Activated CD4-positive, CD25-positive, alpha-beta regulatory T cell treated with anti-CD3 and anti-CD28 coated beads, Interleukin-2, amount 50 U/mL, for 16 hours (primary cell): Measurements from ENCODE around the gene ARID3A.
A peak's percentile ranks its signal among the peaks of the same experiment; 100 is the strongest.
"Not testable (repeated sequence)": the region's sequence is repeated elsewhere in the genome, so short reads cannot be mapped to it uniquely, and the experiment has no call there.

ENCODE experiments used
- DNase-seq: peaks from one replicate; pipeline ENCODE4 v3.0.0-alpha.2; 2020; ENCODE audit warnings: low read depth, low spot score

ARID3A gene, protein sequence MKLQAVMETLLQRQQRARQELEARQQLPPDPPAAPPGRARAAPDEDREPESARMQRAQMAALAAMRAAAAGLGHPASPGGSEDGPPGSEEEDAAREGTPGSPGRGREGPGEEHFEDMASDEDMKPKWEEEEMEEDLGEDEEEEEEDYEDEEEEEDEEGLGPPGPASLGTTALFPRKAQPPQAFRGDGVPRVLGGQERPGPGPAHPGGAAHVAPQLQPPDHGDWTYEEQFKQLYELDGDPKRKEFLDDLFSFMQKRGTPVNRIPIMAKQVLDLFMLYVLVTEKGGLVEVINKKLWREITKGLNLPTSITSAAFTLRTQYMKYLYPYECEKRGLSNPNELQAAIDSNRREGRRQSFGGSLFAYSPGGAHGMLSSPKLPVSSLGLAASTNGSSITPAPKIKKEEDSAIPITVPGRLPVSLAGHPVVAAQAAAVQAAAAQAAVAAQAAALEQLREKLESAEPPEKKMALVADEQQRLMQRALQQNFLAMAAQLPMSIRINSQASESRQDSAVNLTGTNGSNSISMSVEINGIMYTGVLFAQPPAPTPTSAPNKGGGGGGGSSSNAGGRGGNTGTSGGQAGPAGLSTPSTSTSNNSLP

DNA sequence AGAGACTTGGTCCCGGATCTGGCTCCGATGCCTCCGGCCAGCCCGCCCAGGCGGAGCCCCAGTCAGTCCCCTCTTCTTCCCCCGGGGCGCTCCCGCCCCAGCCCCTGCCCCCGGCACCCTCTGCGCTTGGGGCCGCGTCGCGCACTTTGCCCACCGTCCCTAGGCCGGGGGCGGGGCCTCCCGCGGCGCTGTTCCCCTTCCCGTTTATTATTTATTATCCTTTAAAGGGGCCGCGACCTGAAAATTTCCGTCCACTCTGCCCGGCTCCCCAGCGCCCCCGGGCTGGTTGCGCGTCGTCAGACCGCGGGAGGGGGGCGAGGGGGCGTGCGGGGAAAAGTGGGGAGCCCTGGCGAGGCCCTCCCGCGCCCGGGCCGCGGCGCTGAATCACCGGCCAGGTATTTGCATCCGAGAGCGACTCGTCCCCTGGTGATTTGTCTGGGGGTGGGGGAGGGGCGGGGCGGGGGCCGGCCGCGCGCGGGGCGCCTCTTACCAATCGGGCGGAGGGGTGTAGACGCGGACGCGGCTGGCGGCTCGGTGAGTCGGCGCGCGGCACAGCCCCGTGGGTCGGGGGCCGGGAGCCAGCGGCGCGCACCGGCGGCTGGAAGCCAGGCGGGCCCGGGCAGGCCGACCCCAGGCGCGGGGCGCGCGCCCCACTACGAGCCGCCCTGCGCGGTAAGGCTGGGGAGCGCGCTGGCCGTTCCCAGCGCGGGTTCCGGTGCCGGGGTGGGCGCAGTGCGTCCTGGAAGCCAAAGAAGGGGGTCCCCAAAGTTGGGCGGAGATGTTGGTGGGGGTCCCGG, at the start of gene ARID3A:
TSS of gene ARID3A (plus strand) at position 510 of the 797 bp plus-strand sequence. CDS start 3,494 bp downstream, outside the sequence.
- peak; percentile 56 for DNase-seq

GRCh38 chr19:876089-876488, 49.7 kb upstream of the ARID3A start:
- DNase-seq = no peak

- DNase-seq = no peak
Observed at GRCh38 chr19:876780-877314, 49.0 kb upstream of the ARID3A start.

DNA sequence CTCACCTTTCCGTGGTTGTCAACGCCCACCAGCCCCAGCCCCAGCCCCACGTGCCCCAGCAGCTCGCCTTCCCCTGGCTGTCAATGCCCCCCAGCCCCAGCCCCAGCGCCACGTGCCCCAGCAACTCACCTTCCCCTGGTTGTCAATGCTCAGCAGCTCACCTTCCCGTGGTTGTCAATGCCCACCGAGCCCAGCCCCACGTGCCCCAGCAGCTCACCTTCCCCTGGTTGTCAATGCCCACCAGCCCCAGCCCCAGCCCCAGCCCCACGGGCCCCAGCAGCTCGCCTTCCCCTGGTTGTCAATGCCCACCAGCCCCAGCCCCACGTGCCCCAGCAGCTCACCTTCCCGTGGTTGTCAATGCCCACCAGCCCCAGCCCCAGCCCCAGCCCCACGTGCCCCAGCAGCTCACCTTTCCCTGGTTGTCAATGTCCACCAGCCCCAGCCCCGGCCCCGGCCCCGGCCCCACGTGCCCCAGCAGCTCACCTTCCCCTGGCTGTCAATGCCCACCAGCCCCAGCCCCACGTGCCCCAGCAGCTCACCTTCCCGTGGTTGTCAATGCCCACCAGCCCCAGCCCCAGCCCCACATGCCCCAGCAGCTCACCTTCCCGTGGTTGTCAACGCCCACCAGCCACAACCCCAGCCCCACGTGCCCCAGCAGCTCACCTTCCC, 47.7 kb upstream of the ARID3A start:
- DNase-seq = not testable (repeated sequence)

DNA sequence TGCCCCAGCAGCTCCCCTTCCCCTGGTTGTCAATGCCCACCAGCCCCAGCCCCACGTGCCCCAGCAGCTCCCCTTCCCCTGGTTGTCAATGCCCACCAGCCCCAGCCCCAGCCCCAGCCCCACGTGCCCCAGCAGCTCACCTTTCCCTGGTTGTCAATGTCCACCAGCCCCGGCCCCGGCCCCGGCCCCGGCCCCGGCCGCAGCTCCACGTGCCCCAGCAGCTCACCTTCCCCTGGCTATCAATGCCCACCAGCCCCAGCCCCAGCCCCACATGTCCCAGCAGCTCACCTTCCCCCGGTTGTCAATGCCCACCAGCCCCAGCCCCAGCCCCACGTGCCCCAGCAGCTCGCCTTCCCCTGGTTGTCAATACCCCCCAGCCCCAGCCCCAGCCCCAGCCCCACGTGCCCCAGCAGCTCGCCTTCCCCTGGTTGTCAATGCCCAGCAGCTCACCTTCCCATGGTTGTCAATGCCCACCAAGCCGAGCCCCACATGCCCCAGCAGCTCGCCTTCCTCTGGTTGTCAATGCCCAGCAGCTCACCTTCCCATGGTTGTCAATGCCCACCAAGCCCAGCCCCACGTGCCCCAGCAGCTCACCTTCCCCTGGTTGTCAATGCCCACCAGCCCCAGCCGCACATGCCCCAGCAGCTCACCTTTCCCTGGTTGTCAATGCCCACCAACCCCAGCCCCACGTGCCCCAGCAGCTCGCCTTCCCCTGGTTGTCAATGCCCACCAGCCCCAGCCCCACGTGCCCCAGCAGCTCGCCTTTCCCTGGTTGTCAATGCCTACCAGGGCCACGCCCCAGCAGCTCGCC, 46.9 kb upstream of the ARID3A start:
- not testable (repeated sequence) for DNase-seq

- no peak for DNase-seq
Observed at GRCh38 chr19:879711-880438, 46.0 kb upstream of the ARID3A start.

- no peak for DNase-seq
Observed at GRCh38 chr19:881385-882071, 44.3 kb upstream of the ARID3A start.

DNA sequence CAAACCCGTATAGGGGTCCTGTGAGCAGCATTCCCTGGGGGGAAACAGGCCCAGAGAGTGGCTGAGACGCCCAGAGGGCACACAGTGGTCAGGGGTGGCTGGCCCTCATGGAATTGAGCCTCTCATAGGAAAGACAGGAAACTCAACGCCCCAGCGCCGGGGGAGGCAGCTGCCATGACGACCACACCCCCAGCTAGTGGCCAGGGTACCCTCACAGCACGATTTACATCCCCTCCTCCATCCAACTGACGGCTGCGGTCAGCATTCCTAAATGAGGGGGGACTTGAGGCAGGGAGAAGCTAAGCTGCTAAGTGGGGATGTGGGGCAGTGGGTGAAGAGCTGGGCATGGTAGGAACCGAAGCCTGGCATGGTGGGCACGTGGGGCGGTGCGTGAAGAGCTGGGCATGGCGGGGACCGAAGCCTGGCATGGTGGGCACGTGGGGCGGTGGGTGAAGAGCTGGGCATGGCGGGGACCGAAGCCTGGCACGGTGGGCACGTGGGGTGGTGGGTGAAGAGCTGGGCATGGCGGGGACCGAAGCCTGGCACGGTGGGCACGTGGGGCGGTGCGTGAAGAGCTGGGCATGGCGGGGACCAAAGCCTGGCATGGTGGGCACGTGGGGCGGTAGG, 42.9 kb upstream of the ARID3A start:
- DNase-seq = no peak

DNA sequence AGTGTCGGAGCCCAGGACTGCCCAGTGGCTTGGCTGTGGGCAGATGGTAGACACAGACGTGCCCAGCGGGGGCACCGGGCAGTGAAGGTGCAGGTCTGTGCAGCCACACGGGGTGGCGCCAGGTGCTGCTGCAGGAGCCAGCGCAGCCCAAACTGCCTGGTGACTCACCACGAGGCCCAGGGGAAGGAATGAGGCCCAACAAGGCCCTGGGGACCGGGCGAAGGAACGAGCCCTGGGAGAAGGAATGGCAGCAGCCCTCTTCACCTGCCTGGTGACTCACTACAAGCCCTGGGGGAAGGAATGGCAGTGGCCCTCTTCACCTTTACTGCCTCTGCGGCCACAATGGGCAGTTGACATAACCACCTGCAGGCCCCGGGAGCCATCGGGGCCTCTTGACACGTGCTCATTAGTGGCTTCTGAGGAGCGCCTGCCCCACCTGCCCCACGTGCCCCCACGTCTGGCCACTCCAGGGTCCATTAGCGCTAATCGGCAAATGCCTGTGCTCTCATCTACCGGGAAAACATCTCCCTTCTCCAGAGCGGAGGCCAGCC, 42.1 kb upstream of the ARID3A start:
- DNase-seq = no peak

DNA sequence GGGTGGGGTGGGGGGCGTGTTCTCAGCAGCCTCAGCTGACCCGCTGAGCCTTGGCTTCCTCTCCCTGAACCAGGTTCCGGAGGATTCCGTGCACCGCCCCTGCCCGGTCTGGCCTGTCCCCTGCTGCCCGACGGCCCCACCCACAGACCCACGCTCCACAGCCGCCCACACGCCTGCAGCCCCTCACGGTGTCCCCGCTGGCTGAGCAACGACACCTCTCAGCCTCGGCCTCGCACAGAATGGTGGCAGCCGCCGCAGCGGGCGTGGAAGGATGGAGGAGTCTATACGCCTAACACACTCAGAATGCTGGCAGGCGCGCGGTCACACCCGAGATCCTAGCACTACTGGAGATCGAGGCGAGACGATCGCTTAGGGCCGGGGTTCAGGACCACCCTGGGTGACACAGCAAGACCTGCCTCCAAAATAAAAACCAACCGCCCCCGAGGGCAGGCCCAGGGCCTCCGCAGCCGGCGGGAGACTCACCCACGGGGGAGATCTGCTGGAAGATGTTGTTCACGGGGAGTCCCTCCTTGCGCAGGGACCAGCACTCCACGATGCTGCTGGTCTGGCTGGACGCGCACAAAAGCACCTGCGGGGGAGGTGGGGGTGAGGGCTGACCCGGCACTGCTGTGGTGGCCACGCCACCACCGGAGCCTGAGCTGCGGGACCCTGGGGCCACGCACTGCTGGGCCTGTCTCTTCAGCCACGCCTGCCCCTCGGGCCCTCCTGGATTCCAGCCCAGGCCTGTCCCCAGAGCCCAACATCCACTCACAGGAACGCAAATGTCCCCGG, 41.2 kb upstream of the ARID3A start:
- no peak for DNase-seq

DNA sequence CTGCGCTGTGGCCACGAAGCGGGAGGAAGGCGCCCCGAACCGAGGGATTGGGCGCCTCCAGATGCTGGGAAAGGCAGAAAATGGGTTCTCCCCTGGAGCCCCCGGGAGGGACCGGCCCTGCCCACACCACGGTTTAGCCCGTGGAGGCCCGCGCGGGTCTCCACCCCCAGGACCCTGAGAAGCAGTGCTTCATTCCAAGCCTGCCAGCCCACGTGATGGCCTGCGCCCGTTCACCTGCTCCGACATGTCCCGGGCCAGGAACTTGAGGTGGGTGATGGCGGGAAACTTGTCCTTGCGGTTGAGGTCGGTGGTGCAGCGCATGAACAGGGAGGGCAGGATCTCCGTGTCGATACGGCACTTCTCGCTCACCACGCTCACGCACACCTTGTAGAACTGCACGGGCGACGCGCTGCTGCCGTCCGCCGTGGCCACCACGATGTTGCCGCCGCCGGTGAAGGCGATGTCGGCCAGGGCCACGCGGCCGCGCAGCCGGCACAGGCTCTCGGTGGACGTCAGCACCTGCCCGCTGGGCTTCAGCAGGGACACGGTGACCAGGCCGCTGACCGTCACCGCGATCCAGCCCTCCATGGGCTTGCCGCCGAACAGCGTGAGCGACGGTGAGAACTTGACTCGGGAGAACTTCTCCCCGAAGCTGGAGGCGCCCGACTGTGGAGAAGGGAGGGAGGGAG, 40.2 kb upstream of the ARID3A start:
- DNase-seq = no peak

DNA sequence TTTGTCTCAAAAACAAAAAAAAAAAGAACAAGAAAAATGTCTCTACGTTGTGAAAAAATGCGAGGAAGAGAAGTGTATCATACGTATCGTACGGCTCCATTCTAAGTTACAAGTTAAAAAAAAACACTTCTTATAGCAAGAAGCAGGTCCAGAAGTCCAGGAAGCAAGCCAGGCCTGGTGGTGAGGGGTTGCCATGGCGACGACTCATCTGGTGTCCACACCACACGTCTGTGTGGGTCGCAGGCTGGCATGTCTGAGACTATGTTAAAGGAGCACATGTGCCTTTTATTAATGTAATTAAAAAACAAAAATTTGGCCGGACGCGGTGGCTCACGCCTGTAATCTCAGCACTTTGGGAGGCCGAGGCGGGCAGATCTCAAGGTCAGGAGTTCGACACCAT, 38.8 kb upstream of the ARID3A start:
- DNase-seq = no peak

DNA sequence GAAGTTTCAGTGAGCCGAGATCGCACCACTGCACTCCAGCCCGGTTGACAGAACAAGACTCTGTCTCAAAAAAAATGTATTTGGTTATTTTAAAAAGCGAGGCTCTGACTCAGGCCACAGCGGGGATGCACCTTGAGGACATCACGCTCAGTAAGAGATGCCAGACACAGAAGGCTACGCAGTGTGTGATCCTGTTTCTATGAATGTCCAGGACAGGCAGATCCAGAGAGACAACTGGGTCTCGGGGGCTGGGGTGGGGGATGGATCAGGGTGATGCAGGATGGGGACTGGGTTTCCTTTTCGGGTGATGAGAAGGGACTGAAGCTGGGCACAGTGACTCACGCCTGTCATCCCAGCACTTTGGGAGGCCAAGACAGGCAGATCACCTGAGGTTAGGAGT, 38.2 kb upstream of the ARID3A start:
- DNase-seq = no peak

DNA sequence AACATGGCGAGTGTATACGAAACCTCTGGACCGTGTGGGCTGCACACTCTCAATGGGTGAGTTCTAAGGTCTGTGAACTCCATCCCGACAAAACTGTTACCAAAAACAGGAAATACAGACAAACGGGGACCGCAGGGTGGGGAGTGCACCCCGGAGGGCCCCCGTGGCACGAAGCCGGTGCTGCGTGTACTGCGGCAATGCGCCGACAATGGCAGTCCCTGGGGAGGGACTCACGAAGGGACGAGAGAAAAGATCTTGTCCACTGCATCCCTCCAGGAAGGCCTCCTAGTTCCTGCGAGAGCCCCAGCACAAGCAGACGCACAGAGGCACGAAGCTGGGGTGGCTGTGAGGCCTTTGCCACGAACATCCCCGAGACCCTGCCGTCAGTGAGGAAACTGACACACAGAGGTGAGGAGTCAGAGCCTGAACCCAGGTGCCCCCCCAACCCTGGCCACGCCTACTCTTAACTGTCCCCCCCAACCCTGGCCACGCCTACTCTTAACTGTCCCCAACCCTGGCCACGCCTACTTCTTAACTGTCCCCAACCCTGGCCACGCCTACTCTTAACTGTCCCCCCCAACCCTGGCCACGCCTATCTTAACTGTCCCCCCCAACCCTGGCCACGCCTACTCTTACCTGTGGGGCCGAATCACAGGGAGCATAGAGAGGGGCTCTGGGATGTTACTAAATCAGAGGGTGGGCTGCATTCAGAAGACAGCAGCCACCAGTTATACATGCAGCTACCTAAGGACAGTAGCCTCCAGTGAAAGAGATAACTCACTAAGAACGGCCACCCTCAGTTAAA, 37.1 kb upstream of the ARID3A start:
- peak; percentile 41 for DNase-seq

DNA sequence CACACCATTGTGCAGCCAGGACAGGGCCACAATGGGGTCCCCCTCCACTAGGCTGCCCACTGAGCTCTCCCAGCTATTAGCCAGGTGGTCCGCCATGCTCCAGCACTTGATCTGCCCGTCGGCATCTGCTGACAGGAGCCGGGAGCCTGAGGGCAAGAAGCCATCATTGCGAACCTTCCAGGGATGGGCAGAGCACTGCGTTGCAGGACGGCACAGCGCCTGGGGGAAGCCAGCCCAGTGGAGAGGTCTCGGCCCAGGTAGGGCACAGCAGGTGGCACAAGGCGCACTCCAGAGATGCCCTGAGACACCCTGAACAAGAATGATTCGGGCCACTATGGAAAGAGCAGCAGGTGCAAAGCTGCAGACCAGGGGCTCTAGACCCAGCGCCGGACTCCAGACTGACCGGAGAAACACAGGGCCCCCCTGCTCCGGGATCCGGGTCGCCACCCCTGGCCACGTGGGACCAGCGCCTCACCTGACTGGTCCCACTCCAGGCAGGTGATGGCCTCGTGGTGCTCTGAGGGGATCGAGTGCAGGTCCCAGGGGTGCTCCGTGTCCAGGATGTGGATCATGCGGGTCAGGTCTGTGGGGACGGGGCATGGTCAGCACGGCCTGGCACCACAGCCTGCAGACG, 36.1 kb upstream of the ARID3A start:
- DNase-seq = no peak

DNA sequence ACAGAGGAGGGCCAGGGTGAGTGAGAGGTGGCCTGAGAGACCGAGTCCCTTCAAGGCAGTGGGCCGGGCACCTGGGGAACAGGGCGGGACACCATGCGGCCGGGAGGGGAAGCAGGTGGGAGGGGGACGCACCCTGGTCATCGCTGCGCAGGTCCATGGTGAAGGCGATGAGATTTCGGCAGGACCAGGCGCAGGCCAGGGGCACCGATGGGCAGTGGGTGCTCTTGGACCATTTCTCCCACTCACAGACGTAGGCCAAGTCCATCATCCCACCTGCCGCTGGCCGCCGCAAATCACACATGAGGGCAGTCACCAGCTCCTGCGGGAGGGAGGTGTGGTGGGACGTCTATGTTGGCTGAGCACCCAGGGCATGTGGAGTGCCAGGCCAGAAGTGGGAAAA, 35.0 kb upstream of the ARID3A start:
- DNase-seq = no peak
